ENCODE results near the gene ROBO2. TPM values are rescaled to one million over a fixed set of nuclear protein-coding genes. Genes with fewer than 3 reads are reported as not detected.

The ROBO2 gene
- total RNA-seq, 1 donor from 2014 or later, result 13.2 TPM

DNA sequence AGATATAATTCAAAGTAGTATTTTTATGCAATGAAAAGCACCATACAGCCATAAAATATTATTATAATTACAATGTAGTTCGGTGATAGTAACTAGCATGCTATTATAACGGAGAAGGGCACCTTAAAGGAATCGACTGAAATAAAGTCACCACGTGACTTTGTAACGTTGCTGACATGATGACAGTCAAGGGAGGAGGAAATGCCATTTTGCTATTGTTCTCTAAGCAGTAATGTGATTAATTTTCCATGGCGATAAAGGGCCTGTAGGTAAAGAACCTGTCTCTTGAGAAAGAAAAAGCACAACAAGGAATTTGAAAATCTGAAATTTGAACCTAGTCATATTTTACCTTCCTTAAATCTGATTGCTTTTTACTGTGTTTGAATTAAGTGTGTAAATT, 526.2 kb downstream of the ROBO2 start:
- no peak for DNase-seq (ENCODE audit: low spot score)

- DNase-seq (ENCODE audit: low spot score), result no peak
Measured at GRCh38 chr3:77571971-77572715, 532.2 kb downstream of the ROBO2 start.

DNA sequence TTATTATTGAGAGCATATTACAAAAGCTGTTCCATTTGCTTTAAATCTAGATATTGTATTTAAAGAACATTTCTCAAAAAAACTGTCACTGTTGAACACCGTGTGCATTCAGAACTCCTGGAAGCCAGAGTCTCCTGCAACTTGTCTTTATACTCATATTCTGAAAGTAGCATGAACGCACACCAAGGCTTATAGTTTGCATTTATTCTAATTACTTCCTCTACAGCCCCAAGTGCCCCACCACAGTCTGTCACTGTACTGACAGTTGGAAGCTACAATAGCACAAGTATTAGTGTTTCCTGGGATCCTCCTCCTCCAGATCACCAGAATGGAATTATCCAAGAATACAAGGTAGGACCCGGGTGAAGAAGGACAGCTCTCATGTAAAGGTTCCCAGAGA, 537.4 kb downstream of the ROBO2 start:
- no peak for DNase-seq (ENCODE audit: low spot score)

DNA sequence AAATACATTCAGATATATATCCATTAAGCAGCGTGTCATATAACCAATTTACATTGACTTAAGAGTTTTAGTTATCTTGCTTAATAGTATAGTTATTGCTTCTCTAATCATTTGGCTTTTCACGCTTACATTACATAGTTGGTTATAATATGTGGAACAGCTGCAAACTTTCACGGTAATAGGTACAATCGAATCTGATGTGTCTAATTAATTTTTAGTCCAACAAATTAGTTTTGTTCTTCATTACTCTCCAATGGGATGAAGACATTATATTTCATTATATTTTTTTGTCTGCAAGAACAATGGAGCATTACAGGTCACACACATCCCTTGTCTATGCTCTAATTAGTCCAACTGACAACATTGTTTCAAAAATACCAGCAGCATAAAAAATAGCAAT, 546.3 kb downstream of the ROBO2 start:
- no peak for DNase-seq (ENCODE audit: low spot score)

- no peak for DNase-seq (ENCODE audit: low spot score)
Measured at GRCh38 chr3:77588863-77589262, 549.0 kb downstream of the ROBO2 start.

DNA sequence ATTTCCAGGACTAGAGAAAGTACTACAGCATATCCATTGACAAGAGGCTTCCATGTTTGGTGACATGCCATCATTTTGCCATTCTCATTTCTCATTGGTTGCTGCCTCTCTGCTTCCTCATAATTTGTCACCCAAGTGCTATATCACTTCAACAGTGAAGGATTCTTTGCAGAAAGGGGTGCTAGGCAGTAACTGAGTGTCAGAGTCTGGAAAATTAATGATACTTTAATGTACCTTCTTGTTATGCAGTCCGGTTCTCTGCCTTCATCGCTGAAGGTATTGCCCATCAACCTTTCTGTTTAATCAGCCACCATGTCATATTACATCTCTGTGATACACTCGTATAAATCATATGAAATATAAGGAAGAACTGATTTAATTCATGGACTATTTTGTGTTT, 550.3 kb downstream of the ROBO2 start:
- DNase-seq (ENCODE audit: low spot score), result no peak

GRCh38 chr3:77595371-77595870, 555.5 kb downstream of the ROBO2 start:
- DNase-seq (ENCODE audit: low spot score), result no peak

DNA sequence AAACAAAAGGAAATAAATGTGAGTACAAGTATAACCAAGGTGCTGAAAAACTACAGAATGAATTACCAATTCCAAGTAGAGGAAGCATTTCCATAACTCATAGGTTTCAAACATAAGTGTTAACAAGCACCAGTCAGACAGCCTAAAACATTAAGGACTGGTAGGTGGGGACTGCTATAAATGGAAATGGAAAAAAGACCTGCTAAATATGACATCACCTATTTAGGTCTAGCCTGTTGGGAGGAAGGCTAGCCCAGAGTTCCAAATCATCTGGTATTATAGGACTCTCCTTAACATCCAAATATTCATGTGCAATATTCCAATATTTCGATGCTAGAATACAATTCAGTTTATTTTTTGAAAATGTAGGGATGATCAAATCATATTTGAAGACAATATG, 560.0 kb downstream of the ROBO2 start:
- DNase-seq (ENCODE audit: low spot score), result no peak

- DNase-seq (ENCODE audit: low spot score), result no peak
Measured at GRCh38 chr3:77601823-77602415, 562.0 kb downstream of the ROBO2 start.

- no peak for DNase-seq (ENCODE audit: low spot score)
Measured at GRCh38 chr3:77602722-77603121, 562.8 kb downstream of the ROBO2 start.

DNA sequence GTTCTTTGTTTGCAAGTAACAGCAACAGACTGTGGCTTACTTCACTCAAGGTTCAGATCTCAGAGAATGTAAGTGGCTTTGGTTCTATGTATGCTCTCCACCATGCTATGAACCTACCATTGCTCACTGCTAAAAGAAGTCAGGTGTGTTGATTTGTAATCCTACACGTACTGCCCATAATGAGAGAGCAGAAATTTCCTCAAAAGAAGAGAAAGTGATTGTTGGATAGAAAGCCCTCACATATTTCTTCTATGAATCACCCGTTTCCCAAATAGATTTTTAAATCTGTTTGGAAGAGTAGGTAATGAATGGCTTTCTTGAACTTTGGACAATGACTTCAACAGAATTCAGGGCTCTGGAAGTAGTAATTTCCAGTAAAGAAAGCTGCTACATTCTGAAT, 565.4 kb downstream of the ROBO2 start:
- no peak for DNase-seq (ENCODE audit: low spot score)

- DNase-seq (ENCODE audit: low spot score), result no peak
Measured at GRCh38 chr3:77605865-77606264, 566.0 kb downstream of the ROBO2 start.

DNA sequence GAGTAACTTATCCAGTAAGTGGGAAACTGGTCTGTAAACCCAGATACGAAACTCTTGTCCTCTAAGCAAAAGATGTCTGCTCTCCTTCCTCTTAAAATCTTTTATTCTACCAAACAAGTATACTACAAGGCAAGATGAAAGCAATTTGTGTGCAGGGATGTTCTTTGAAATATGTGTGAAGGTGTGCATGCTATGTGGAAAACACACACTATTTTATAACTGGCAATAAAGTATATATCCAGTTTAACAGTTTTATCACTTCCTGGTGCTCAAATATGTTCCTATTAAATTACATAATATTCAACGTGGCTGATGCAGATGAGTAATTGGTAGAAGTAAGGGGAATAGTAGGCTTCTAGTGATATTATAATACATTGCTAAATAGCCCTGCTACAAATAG, 566.5 kb downstream of the ROBO2 start:
- DNase-seq (ENCODE audit: low spot score), result no peak

- DNase-seq (ENCODE audit: low spot score), result no peak
Measured at GRCh38 chr3:77618686-77619085, 578.8 kb downstream of the ROBO2 start.

- no peak for DNase-seq (ENCODE audit: low spot score)
Measured at GRCh38 chr3:77620009-77620408, 580.1 kb downstream of the ROBO2 start.

DNA sequence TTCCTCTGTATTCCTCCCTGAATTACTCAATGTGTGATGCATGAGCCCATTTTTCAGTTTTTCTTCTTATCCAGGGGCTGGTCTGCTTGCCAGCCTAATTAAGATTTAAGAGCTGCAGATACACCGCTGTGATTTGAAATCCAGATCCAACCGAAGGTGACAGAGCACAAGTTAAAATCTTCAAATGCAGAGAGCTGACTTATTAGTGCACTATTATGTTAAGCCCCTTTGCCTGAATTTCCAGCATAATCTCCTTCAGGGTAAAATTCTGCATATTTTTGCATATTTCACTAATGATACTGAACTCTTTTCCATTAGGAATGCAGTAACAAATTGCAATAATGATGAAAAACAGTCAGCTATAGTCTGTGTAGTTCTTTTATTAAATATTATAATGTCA, 583.6 kb downstream of the ROBO2 start:
- DNase-seq (ENCODE audit: low spot score), result no peak

GRCh38 chr3:77626157-77626556, 586.3 kb downstream of the ROBO2 start:
- DNase-seq (ENCODE audit: low spot score), result no peak

GRCh38 chr3:77648214-77648613, 608.3 kb downstream of the ROBO2 start:
- DNase-seq (ENCODE audit: low spot score), result no peak

GRCh38 chr3:77648664-77649063, 608.8 kb downstream of the ROBO2 start:
- DNase-seq (ENCODE audit: low spot score), result no peak

GRCh38 chr3:77652624-77653023, 612.7 kb downstream of the ROBO2 start:
- no peak for DNase-seq (ENCODE audit: low spot score)

- DNase-seq (ENCODE audit: low spot score), result no peak
Measured at GRCh38 chr3:77655396-77655795, 615.5 kb downstream of the ROBO2 start.

DNA sequence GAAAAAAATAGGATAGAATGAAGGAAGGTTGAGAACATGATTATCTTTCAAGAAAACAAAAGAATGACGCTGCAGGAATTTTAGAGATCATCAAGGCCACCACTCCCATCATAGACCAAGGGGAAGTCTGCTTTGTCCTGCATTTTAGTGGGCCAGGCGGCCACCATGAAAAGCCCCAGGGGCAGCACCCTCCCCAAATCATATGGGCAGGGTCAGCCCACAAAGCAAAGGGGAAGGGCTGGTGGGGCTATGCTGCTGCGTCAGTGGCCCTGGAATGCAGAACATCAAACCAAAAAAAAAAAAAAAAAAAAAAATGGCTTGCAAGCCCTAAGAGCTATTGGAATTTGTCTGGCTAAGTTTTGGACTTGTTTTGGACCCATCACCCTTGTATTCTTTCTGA, 620.8 kb downstream of the ROBO2 start:
- no peak for DNase-seq (ENCODE audit: low spot score)

DNA sequence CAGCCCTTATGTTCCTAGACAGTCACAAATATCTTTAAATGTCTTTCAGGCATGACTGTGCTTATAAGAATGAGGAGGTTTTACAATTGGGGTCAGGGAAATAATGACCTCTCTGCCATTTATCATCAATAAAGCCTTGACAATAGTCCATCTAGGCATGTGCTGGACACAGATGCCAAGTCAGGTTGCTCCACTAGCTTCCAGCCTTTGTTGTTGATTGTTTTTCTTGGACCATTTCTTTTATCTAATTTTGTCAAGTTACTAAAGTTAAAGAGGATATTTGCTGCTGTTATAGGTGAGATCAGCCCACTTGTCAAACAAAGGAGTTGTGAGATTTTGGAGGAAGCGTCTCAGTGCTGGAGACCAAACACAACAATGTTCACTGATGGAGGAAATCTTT, 628.0 kb downstream of the ROBO2 start:
- DNase-seq (ENCODE audit: low spot score), result no peak

Data from umbilical cord (tissue), 2 donors.